Gastroesophageal sphincter (tissue), 3 donors: Measurements from ENCODE around the gene KAZN.

ENCODE experiments used
- EP300 ChIP-seq: sonication (generic); formaldehyde crosslinking; IDR thresholded peaks from one replicate; pipeline ENCODE4 v1.6.1; 2017; ENCODE audit warnings: antibody characterized with exemption, mild to moderate bottlenecking
- POLR2A ChIP-seq, 2 donors: fragments of 450-650 bp; IDR thresholded peaks; one replicate each; pipeline ENCODE4 v1.6.1; 2017; ENCODE audit warnings: antibody characterized with exemption in 2 of 2, mild to moderate bottlenecking in 2 of 2, moderate library complexity in 1 of 2
- POLR2AphosphoS5 ChIP-seq: sonication (generic); formaldehyde crosslinking; IDR thresholded peaks from one replicate; pipeline ENCODE4 v1.6.1; 2017; ENCODE audit warnings: antibody characterized with exemption
- TF ChIP-seq, protein P1 (sequence below), 4 experiments: fragments of 200-600 bp in 2 of 4; fragments of 450-650 bp in 2 of 4; sonication (generic) in 1 of 4; IDR thresholded peaks; one replicate each; pipeline ENCODE4 v1.5.1; 2017 to 2019; ENCODE audit warnings: antibody characterized with exemption in 4 of 4, mild to moderate bottlenecking in 2 of 4, moderate library complexity in 2 of 4

DNA sequence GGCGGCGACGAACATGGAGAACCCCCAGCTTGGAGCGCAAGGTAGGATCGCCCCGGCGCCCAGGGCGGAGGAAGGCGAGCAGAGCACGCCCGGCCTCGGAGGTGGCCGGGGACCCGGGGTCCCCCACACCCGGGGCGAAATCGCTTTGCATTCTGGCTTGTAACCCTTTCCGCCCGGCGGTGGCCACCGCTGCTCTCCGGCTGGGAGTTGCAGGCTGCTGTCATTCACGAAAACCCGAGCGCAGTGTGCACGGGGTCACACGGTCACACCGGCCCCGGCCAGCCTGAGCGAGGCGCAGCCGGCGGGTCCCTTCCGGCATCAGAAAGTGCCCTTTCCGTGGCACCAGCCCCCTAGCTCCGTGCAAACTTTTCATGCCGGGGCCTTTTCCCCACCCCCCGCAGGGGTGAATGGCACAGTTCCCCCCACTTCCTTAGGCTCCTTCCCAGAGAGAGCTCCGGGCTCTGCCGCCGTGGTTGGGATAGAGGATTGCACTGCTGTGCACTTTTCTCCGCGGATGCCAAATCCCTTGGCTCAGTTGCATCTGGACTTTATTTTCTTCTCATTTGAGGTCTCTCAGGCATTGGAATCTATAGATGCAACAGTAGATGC, 802 bp downstream of the KAZN start:
- TF ChIP-seq, protein P1, sequence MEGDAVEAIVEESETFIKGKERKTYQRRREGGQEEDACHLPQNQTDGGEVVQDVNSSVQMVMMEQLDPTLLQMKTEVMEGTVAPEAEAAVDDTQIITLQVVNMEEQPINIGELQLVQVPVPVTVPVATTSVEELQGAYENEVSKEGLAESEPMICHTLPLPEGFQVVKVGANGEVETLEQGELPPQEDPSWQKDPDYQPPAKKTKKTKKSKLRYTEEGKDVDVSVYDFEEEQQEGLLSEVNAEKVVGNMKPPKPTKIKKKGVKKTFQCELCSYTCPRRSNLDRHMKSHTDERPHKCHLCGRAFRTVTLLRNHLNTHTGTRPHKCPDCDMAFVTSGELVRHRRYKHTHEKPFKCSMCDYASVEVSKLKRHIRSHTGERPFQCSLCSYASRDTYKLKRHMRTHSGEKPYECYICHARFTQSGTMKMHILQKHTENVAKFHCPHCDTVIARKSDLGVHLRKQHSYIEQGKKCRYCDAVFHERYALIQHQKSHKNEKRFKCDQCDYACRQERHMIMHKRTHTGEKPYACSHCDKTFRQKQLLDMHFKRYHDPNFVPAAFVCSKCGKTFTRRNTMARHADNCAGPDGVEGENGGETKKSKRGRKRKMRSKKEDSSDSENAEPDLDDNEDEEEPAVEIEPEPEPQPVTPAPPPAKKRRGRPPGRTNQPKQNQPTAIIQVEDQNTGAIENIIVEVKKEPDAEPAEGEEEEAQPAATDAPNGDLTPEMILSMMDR (IDR thresholded peaks at IDR 0.05) = no peak
- TF ChIP-seq POLR2AphosphoS5 = no peak
- no peak for TF ChIP-seq POLR2A (IDR thresholded peaks at IDR 0.05)
- no peak for TF ChIP-seq EP300
